Measurements from ENCODE around the gene TGFBRAP1.

Gene TGFBRAP1

GRCh38 chr2:105324101-105324500 lies 5.4 kb downstream of the TGFBRAP1 start:
- H3K27ac ChIP-seq: no peak overlapping the region
- TF ChIP-seq ZFX (IDR thresholded peaks at IDR 0.05) (no peak), CTCF (conservative IDR thresholded peaks at IDR 0.05) (no peak)

GRCh38 chr2:105323111-105323510 lies 6.4 kb downstream of the TGFBRAP1 start:
- TF ChIP-seq ZFX (IDR thresholded peaks at IDR 0.05) (no peak), CTCF (conservative IDR thresholded peaks at IDR 0.05) (no peak)
- no peak overlapping the region for H3K27ac ChIP-seq

- no peak overlapping the region for H3K27ac ChIP-seq
- TF ChIP-seq ZFX (IDR thresholded peaks at IDR 0.05) (no peak), CTCF (conservative IDR thresholded peaks at IDR 0.05) (no peak)
These were observed 7.5 kb downstream of the TGFBRAP1 start for GRCh38 chr2:105321875-105322646.

- H3K27ac ChIP-seq: no peak overlapping the region
- no peak for TF ChIP-seq CTCF (conservative IDR thresholded peaks at IDR 0.05)
- TF ChIP-seq ZFX (IDR thresholded peaks at IDR 0.05): no peak
These were observed 8.8 kb downstream of the TGFBRAP1 start for GRCh38 chr2:105320651-105321215.

- H3K27ac ChIP-seq: no peak overlapping the region
- TF ChIP-seq CTCF (conservative IDR thresholded peaks at IDR 0.05) (no peak), ZFX (IDR thresholded peaks at IDR 0.05) (no peak)
These were observed 11.6 kb downstream of the TGFBRAP1 start for GRCh38 chr2:105317937-105318336.

- no peak overlapping the region for H3K27ac ChIP-seq
- TF ChIP-seq CTCF (conservative IDR thresholded peaks at IDR 0.05) (no peak), ZFX (IDR thresholded peaks at IDR 0.05) (no peak)
These were observed 14.2 kb downstream of the TGFBRAP1 start for GRCh38 chr2:105315314-105315713.

GRCh38 chr2:105313877-105314276 lies 15.7 kb downstream of the TGFBRAP1 start:
- TF ChIP-seq ZFX (IDR thresholded peaks at IDR 0.05) (no peak), CTCF (conservative IDR thresholded peaks at IDR 0.05) (no peak)
- no peak overlapping the region for H3K27ac ChIP-seq

Measured in C4-2B (cell line).